WTC11 (cell line): ENCODE data around the gene LYRM9. TPM values are rescaled to one million over a fixed set of nuclear protein-coding genes. Genes with fewer than 3 reads are reported as not detected.

Source experiments
- ATAC-seq: fragments of 200-7000 bp; cut with Tn5 transposase; 2 replicates; pipeline ENCODE4 v1.10.0; 2021; ENCODE audit warnings: mild to moderate bottlenecking, moderate library complexity
- CTCF ChIA-PET: fragments of 300-600 bp; sonication (Branson Sonifier 250); formaldehyde crosslinking; loops from one replicate; lab custom pipeline; 2021; ENCODE audit warnings: antibody characterized with exemption; lab: Charles Lee
- POLR2A ChIA-PET: fragments of 350-600 bp; sonication (Branson Sonifier 250); formaldehyde crosslinking; loops from one replicate; lab custom pipeline; 2021; ENCODE audit warnings: antibody characterized with exemption; lab: Charles Lee
- DNase-seq: peaks from one replicate; pipeline ENCODE4 v3.0.0; 2021; ENCODE audit warnings: low spot score
- H3K27ac Mint-ChIP-seq: 2 replicates; pipeline ENCODE4 v1.8.0; 2021; ENCODE audit warnings: mixed read lengths
- H3K27me3 Mint-ChIP-seq: 2 replicates; pipeline ENCODE4 v1.8.0; 2021; ENCODE audit warnings: low read depth, mild to moderate bottlenecking, moderate library complexity, mixed read lengths
- H3K36me3 Mint-ChIP-seq: 2 replicates; pipeline ENCODE4 v1.8.0; 2021; ENCODE audit warnings: mixed read lengths
- H3K4me1 Mint-ChIP-seq: 2 replicates; pipeline ENCODE4 v1.8.0; 2022; ENCODE audit warnings: mixed read lengths
- H3K4me3 Mint-ChIP-seq: 2 replicates; pipeline ENCODE4 v1.8.0; 2021; ENCODE audit warnings: mild to moderate bottlenecking, moderate library complexity, mixed read lengths
- H3K9me3 Mint-ChIP-seq: 2 replicates; pipeline ENCODE4 v1.8.0; 2021; ENCODE audit warnings: mixed read lengths
- ELF4 ChIP-seq: sonication (generic); formaldehyde crosslinking; IDR thresholded peaks from 2 replicates; pipeline ENCODE4 v1.8.1; 2022; ENCODE audit warnings: low read depth, mild to moderate bottlenecking, moderate library complexity, missing genetic modification reagents
- GTF2I ChIP-seq: fragments of 250-450 bp; sonication (Bioruptor Pico); conservative IDR thresholded peaks from 2 replicates; pipeline ENCODE4 v1.4.0; 2021; ENCODE audit warnings: mild to moderate bottlenecking
- JAZF1 ChIP-seq: fragments of 250-450 bp; sonication (Bioruptor Pico); IDR thresholded peaks from 2 replicates; pipeline ENCODE4 v1.9.0; 2021; ENCODE audit warnings: moderate library complexity, mild to moderate bottlenecking, inconsistent platforms
- NFATC4 ChIP-seq: fragments of 250-450 bp; sonication (Bioruptor Pico); IDR thresholded peaks from 2 replicates; pipeline ENCODE4 v1.9.0; 2021; ENCODE audit warnings: mild to moderate bottlenecking
- NR2C2 ChIP-seq: sonication (generic); formaldehyde crosslinking; IDR thresholded peaks from 2 replicates; pipeline ENCODE4 v1.8.0; 2022; ENCODE audit warnings: mild to moderate bottlenecking, missing genetic modification reagents
- NR3C1 ChIP-seq: sonication (generic); formaldehyde crosslinking; conservative IDR thresholded peaks from 2 replicates; pipeline ENCODE4 v1.8.1; 2023; ENCODE audit warnings: low read depth, mild to moderate bottlenecking, missing genetic modification reagents
- PRRX2 ChIP-seq: fragments of 250-450 bp; sonication (Bioruptor Pico); IDR thresholded peaks from 2 replicates; pipeline ENCODE4 v1.8.0; 2021; ENCODE audit warnings: mild to moderate bottlenecking
- RORB ChIP-seq: fragments of 250-450 bp; sonication (Bioruptor Pico); IDR thresholded peaks from 2 replicates; pipeline ENCODE4 v1.9.0; 2021; ENCODE audit warnings: mild to moderate bottlenecking
- total RNA-seq: library from RNA; stranded (reverse); gene quantifications from 3 replicates; pipeline ENCODE4 v1.2.3, GENCODE V29; 2021
- TF ChIP-seq, protein P1 (sequence below): sonication (generic); formaldehyde crosslinking; IDR thresholded peaks from 2 replicates; pipeline ENCODE4 v1.8.1; 2022; ENCODE audit warnings: low read depth, mild to moderate bottlenecking, moderate library complexity, missing genetic modification reagents, borderline replicate concordance
- TF ChIP-seq, protein P2 (sequence below): sonication (generic); formaldehyde crosslinking; IDR thresholded peaks from 2 replicates; pipeline ENCODE4 v1.8.1; 2023; ENCODE audit warnings: mild to moderate bottlenecking, missing genetic modification reagents, moderate library complexity
- TF ChIP-seq, protein P3 (sequence below): sonication (generic); formaldehyde crosslinking; IDR thresholded peaks from 2 replicates; pipeline ENCODE4 v1.8.0; 2023; ENCODE audit warnings: missing genetic modification reagents
- TF ChIP-seq, protein P4 (sequence below): fragments of 250-450 bp; sonication (Bioruptor Pico); conservative IDR thresholded peaks from 2 replicates; pipeline ENCODE4 v1.9.0; 2021; ENCODE audit warnings: mild to moderate bottlenecking
- TF ChIP-seq, protein P5 (sequence below): sonication (generic); formaldehyde crosslinking; IDR thresholded peaks from 2 replicates; pipeline ENCODE4 v1.8.0; 2023; ENCODE audit warnings: missing genetic modification reagents, mild to moderate bottlenecking, borderline replicate concordance
- TF ChIP-seq, protein P6 (sequence below): fragments of 250-450 bp; sonication (Bioruptor Pico); IDR thresholded peaks from 2 replicates; pipeline ENCODE4 v1.9.0; 2021; ENCODE audit warnings: mild to moderate bottlenecking
- TF ChIP-seq, protein P7 (sequence below): fragments of 200-600 bp; IDR thresholded peaks from 2 replicates; pipeline ENCODE4 v1.8.0; 2022; ENCODE audit warnings: antibody characterized with exemption
- TF ChIP-seq, protein P8 (sequence below): sonication (generic); formaldehyde crosslinking; IDR thresholded peaks from 2 replicates; pipeline ENCODE4 v1.8.0; 2022; ENCODE audit warnings: missing genetic modification reagents
- TF ChIP-seq, protein P9 (sequence below): sonication (generic); formaldehyde crosslinking; IDR thresholded peaks from 2 replicates; pipeline ENCODE4 v1.8.0; 2022; ENCODE audit warnings: mild to moderate bottlenecking, missing genetic modification reagents

The LYRM9 gene
- total RNA-seq, 1 experiment from 2014 or later = 3.6 TPM

DNA sequence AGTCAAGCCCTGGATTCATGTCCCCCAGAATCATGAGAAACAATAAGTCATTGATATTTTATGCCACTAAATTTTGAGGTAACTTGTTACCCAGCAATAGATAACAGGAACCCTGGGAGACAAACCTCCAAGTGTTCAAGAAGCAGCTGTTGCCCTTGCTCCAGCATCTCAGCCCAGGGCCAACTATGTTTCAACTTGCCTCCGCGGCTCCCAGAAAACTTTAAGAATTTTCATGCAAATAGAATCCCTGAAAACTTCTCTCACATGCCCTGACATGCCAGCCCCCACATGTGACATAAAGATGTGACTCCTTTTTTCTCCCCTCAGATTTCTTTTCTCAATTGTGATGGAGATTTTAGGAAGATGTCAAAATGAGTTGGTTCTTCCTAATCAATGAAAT lies 22.8 kb downstream of the LYRM9 start:
- Mint-ChIP-seq H3K27ac (no peak overlapping the region), H3K4me1 (no peaks in the 10 kb centered on the region), H3K4me3 (no peak overlapping the region), H3K27me3 (0 out of 2 replicates have a peak, but pooled peaks cover 2% of the 10 kb centered on the region), H3K9me3 (peaks cover 10% of the 10 kb centered on the region), H3K36me3 (no peaks in the 10 kb centered on the region)
- TF ChIP-seq, protein P1, sequence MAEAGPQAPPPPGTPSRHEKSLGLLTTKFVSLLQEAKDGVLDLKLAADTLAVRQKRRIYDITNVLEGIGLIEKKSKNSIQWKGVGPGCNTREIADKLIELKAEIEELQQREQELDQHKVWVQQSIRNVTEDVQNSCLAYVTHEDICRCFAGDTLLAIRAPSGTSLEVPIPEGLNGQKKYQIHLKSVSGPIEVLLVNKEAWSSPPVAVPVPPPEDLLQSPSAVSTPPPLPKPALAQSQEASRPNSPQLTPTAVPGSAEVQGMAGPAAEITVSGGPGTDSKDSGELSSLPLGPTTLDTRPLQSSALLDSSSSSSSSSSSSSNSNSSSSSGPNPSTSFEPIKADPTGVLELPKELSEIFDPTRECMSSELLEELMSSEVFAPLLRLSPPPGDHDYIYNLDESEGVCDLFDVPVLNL (CRISPR knock-in tag) = no peak
- TF ChIP-seq, protein P2, sequence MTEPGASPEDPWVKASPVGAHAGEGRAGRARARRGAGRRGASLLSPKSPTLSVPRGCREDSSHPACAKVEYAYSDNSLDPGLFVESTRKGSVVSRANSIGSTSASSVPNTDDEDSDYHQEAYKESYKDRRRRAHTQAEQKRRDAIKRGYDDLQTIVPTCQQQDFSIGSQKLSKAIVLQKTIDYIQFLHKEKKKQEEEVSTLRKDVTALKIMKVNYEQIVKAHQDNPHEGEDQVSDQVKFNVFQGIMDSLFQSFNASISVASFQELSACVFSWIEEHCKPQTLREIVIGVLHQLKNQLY (CRISPR knock-in tag) = no peak
- TF ChIP-seq RORB (CRISPR knock-in tag) (no peak), ELF4 (no peak), GTF2I (CRISPR knock-in tag) (no peak), PRRX2 (CRISPR knock-in tag) (no peak), JAZF1 (CRISPR knock-in tag) (no peak), NR3C1 (CRISPR knock-in tag) (no peak), NR2C2 (CRISPR knock-in tag) (no peak), NFATC4 (CRISPR knock-in tag) (no peak)
- TF ChIP-seq, protein P3, sequence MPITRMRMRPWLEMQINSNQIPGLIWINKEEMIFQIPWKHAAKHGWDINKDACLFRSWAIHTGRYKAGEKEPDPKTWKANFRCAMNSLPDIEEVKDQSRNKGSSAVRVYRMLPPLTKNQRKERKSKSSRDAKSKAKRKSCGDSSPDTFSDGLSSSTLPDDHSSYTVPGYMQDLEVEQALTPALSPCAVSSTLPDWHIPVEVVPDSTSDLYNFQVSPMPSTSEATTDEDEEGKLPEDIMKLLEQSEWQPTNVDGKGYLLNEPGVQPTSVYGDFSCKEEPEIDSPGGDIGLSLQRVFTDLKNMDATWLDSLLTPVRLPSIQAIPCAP = no peak
- TF ChIP-seq, protein P4, sequence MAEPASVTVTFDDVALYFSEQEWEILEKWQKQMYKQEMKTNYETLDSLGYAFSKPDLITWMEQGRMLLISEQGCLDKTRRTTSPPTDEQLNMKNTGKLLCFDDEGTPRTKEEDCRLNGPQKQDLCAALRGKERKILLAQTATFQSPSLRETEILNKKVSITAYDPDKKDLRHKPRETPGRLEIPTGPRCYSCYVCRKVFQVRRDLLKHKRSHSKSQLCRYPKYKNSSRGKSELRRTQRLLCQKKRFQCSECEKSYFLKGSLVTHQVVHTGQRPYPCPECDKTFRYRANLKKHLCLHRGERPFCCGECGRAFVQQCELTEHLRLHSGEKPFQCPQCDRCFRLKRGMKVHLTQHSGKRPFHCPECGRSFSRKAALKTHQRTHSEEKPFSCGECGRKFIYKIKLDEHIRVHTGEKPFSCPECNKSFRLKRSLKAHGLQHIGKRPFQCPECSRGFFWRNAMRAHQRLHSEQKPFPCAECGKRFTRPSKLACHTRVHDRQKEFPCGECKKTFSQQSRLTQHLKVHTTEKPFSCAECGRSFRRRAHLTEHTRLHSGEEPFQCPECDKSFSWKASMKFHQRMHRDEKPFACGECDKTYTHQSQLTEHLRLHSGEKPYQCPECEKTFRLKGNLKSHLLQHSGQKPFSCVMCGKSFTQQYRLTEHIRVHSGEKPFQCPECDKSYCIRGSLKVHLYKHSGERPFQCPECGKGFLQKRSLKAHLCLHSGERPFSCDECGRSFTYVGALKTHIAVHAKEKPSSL (CRISPR knock-in tag) = no peak
- TF ChIP-seq, protein P5, sequence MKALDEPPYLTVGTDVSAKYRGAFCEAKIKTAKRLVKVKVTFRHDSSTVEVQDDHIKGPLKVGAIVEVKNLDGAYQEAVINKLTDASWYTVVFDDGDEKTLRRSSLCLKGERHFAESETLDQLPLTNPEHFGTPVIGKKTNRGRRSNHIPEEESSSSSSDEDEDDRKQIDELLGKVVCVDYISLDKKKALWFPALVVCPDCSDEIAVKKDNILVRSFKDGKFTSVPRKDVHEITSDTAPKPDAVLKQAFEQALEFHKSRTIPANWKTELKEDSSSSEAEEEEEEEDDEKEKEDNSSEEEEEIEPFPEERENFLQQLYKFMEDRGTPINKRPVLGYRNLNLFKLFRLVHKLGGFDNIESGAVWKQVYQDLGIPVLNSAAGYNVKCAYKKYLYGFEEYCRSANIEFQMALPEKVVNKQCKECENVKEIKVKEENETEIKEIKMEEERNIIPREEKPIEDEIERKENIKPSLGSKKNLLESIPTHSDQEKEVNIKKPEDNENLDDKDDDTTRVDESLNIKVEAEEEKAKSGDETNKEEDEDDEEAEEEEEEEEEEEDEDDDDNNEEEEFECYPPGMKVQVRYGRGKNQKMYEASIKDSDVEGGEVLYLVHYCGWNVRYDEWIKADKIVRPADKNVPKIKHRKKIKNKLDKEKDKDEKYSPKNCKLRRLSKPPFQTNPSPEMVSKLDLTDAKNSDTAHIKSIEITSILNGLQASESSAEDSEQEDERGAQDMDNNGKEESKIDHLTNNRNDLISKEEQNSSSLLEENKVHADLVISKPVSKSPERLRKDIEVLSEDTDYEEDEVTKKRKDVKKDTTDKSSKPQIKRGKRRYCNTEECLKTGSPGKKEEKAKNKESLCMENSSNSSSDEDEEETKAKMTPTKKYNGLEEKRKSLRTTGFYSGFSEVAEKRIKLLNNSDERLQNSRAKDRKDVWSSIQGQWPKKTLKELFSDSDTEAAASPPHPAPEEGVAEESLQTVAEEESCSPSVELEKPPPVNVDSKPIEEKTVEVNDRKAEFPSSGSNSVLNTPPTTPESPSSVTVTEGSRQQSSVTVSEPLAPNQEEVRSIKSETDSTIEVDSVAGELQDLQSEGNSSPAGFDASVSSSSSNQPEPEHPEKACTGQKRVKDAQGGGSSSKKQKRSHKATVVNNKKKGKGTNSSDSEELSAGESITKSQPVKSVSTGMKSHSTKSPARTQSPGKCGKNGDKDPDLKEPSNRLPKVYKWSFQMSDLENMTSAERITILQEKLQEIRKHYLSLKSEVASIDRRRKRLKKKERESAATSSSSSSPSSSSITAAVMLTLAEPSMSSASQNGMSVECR (CRISPR knock-in tag) = no peak
- TF ChIP-seq, protein P6, sequence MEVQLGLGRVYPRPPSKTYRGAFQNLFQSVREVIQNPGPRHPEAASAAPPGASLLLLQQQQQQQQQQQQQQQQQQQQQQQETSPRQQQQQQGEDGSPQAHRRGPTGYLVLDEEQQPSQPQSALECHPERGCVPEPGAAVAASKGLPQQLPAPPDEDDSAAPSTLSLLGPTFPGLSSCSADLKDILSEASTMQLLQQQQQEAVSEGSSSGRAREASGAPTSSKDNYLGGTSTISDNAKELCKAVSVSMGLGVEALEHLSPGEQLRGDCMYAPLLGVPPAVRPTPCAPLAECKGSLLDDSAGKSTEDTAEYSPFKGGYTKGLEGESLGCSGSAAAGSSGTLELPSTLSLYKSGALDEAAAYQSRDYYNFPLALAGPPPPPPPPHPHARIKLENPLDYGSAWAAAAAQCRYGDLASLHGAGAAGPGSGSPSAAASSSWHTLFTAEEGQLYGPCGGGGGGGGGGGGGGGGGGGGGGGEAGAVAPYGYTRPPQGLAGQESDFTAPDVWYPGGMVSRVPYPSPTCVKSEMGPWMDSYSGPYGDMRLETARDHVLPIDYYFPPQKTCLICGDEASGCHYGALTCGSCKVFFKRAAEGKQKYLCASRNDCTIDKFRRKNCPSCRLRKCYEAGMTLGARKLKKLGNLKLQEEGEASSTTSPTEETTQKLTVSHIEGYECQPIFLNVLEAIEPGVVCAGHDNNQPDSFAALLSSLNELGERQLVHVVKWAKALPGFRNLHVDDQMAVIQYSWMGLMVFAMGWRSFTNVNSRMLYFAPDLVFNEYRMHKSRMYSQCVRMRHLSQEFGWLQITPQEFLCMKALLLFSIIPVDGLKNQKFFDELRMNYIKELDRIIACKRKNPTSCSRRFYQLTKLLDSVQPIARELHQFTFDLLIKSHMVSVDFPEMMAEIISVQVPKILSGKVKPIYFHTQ (CRISPR knock-in tag) = no peak
- TF ChIP-seq, protein P7, sequence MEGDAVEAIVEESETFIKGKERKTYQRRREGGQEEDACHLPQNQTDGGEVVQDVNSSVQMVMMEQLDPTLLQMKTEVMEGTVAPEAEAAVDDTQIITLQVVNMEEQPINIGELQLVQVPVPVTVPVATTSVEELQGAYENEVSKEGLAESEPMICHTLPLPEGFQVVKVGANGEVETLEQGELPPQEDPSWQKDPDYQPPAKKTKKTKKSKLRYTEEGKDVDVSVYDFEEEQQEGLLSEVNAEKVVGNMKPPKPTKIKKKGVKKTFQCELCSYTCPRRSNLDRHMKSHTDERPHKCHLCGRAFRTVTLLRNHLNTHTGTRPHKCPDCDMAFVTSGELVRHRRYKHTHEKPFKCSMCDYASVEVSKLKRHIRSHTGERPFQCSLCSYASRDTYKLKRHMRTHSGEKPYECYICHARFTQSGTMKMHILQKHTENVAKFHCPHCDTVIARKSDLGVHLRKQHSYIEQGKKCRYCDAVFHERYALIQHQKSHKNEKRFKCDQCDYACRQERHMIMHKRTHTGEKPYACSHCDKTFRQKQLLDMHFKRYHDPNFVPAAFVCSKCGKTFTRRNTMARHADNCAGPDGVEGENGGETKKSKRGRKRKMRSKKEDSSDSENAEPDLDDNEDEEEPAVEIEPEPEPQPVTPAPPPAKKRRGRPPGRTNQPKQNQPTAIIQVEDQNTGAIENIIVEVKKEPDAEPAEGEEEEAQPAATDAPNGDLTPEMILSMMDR = no peak
- TF ChIP-seq, protein P8, sequence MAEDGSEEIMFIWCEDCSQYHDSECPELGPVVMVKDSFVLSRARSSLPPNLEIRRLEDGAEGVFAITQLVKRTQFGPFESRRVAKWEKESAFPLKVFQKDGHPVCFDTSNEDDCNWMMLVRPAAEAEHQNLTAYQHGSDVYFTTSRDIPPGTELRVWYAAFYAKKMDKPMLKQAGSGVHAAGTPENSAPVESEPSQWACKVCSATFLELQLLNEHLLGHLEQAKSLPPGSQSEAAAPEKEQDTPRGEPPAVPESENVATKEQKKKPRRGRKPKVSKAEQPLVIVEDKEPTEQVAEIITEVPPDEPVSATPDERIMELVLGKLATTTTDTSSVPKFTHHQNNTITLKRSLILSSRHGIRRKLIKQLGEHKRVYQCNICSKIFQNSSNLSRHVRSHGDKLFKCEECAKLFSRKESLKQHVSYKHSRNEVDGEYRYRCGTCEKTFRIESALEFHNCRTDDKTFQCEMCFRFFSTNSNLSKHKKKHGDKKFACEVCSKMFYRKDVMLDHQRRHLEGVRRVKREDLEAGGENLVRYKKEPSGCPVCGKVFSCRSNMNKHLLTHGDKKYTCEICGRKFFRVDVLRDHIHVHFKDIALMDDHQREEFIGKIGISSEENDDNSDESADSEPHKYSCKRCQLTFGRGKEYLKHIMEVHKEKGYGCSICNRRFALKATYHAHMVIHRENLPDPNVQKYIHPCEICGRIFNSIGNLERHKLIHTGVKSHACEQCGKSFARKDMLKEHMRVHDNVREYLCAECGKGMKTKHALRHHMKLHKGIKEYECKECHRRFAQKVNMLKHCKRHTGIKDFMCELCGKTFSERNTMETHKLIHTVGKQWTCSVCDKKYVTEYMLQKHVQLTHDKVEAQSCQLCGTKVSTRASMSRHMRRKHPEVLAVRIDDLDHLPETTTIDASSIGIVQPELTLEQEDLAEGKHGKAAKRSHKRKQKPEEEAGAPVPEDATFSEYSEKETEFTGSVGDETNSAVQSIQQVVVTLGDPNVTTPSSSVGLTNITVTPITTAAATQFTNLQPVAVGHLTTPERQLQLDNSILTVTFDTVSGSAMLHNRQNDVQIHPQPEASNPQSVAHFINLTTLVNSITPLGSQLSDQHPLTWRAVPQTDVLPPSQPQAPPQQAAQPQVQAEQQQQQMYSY (CRISPR knock-in tag) = no peak
- TF ChIP-seq, protein P9, sequence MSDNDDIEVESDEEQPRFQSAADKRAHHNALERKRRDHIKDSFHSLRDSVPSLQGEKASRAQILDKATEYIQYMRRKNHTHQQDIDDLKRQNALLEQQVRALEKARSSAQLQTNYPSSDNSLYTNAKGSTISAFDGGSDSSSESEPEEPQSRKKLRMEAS (CRISPR knock-in tag) = no peak
- POLR2A ChIA-PET = no interaction called here
- DNase-seq (no peak), ATAC-seq (no peak)
- CTCF ChIA-PET = interaction anchor here (0.6 to 3.0 kb wide), 4 partner anchors 9 to 68 kb away, joined by 3 to 14 read pairs (median 8); no protein-coding TSS in a partner anchor
